Bronchial epithelial cell (primary cell): ENCODE data around the gene ARHGAP1. TPM values are rescaled to one million over a fixed set of nuclear protein-coding genes. Genes with fewer than 3 reads are reported as not detected.

Source experiments
- DNase-seq: peaks from one replicate; pipeline ENCODE4 v3.0.0-alpha.2; 2010; ENCODE audit warnings: low read depth
- FAIRE-seq: peaks from 2 replicates; lab custom pipeline; 2011; peaks lifted over from hg19 to GRCh38; lab: Jason Lieb, UNC
- H3K27me3 ChIP-seq: 2 replicates; pipeline ENCODE4 v1.5.1; 2011; ENCODE audit warnings: low read length; ENCODE audit not compliant: control insufficient read depth, insufficient read depth
- H3K36me3 ChIP-seq: 2 replicates; pipeline ENCODE4 v1.5.1; 2011; ENCODE audit warnings: low read length; ENCODE audit not compliant: control insufficient read depth, insufficient read depth
- H3K4me3 ChIP-seq: 2 replicates; pipeline ENCODE4 v1.5.1; 2011; ENCODE audit warnings: mild to moderate bottlenecking, low read depth, low read length, control low read depth
- total RNA-seq: library from RNA; depleted of rRNA; stranded (reverse); fragments of >200 nt; gene quantifications from 2 replicates; pipeline ENCODE4 v1.2.1, GENCODE V29; 2014
- TF ChIP-seq, protein P1 (sequence below): IDR thresholded peaks from 2 replicates; pipeline ENCODE4 v1.5.1; 2011; ENCODE audit warnings: mild to moderate bottlenecking, moderate library complexity, low read length, control low read depth, inconsistent platforms; ENCODE audit not compliant: insufficient read depth, severe bottlenecking

The ARHGAP1 gene
- total RNA-seq, 1 donor from 2014 or later, result 15.5 TPM

DNA sequence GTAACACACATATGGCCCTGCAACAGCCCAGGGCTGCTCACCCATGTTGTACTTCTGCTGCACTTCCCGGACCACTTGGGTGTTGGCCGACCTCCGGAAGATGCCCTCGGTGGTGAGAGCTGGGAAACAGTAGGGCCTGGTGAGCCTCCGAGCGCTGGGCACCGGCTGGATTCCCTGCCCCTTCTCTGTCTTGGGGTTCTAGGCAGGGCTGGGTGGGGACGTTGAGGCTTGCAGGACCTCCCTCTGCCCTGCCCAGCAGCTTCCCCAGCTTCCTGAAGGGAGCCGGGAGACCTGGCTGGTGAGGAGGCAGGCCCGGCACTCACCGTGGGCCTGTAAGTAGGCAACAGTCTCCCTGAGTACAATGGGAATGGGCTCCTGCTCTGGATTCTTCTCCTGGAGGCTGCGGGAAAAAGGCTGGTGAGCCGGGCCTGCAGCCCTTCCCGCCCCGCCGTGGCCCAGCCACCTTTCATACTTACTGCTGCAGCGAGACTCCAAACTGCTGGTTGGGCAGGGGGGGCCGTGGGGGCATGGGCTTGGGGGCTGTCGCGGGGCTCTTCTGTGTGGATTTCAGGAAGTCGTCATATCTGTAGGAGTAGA is 20.2 kb downstream of the ARHGAP1 start:
- FAIRE-seq (no peak), DNase-seq (no peak)
- no peak overlapping the region for H3K4me3 ChIP-seq
- H3K36me3 ChIP-seq, result peaks cover 38% of the 10 kb centered on the region
- TF ChIP-seq, protein P1, sequence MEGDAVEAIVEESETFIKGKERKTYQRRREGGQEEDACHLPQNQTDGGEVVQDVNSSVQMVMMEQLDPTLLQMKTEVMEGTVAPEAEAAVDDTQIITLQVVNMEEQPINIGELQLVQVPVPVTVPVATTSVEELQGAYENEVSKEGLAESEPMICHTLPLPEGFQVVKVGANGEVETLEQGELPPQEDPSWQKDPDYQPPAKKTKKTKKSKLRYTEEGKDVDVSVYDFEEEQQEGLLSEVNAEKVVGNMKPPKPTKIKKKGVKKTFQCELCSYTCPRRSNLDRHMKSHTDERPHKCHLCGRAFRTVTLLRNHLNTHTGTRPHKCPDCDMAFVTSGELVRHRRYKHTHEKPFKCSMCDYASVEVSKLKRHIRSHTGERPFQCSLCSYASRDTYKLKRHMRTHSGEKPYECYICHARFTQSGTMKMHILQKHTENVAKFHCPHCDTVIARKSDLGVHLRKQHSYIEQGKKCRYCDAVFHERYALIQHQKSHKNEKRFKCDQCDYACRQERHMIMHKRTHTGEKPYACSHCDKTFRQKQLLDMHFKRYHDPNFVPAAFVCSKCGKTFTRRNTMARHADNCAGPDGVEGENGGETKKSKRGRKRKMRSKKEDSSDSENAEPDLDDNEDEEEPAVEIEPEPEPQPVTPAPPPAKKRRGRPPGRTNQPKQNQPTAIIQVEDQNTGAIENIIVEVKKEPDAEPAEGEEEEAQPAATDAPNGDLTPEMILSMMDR, result no peak
- no peaks in the 10 kb centered on the region for H3K27me3 ChIP-seq

- TF ChIP-seq, protein P1, result no peak
- no peak for DNase-seq
- FAIRE-seq, result no peak
- Histone ChIP-seq H3K27me3 (no peaks in the 10 kb centered on the region), H3K36me3 (peaks cover 38% of the 10 kb centered on the region), H3K4me3 (no peak overlapping the region)
Observed at GRCh38 chr11:46679241-46680163, 20.9 kb downstream of the ARHGAP1 start.

DNA sequence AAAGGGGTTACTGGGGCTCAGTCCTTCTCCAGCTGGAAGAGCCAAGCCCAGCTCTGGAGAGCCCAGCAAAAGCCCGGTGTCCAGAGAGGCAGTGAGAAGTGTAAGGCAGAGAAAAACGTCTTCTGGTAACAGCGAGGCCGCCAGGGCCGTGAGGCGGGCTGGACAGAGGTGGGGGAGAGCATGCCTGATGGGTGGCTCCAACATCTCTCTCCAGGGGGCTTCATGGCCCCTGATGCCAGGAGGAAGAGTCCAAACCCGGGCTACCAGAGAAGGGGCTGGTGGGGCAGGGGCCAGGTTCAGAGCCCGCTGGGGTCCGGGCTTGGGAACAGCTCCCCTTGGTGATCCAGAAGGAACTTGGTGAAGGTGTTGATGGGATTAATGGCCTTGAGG is 21.7 kb downstream of the ARHGAP1 start:
- Histone ChIP-seq H3K36me3 (peaks cover 37% of the 10 kb centered on the region), H3K27me3 (no peaks in the 10 kb centered on the region), H3K4me3 (no peak overlapping the region)
- DNase-seq (no peak), FAIRE-seq (no peak)
- TF ChIP-seq, protein P1, result no peak

DNA sequence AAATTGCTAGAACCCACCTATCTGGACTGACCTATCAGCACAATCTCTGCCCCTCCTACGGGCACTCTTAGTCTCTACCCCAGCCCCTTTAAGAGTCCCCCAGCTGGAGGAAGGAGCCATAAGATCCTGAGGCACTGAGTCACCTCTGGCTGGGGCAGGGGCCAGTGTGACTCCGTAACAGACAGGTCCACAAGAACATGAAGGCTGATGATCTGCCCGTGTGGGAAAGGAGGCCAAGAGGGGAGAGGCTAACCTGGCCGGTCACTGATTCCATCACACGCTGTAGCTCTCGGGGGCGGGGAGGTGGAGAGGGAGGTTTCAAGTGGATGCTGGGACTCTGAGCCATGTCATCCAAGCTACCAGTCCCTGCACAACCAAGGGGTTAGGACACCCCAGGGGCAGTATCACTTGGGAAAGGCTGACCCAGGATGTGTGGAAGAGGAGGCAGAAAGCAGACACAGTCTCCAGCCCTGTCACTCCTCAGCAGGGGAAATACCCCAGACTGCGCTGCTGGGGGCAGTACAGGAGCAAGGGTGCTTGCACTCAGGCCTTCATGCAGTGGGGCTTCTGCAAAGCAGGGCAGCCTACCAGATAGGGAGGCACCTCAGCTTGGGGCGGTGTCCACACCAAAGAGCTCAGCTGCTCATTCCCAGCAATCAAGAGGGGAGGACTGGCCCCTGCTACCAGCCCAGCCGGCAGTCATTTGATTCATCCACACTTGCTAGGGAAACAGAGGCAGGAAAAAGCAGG is 22.3 kb downstream of the ARHGAP1 start:
- TF ChIP-seq, protein P1, result no peak
- no peaks in the 10 kb centered on the region for H3K27me3 ChIP-seq
- FAIRE-seq (no peak), DNase-seq (no peak)
- peaks cover 35% of the 10 kb centered on the region for H3K36me3 ChIP-seq
- H3K4me3 ChIP-seq, result no peak overlapping the region

- no peak overlapping the region for H3K4me3 ChIP-seq
- TF ChIP-seq, protein P1, result no peak
- FAIRE-seq (no peak), DNase-seq (no peak)
- no peaks in the 10 kb centered on the region for H3K27me3 ChIP-seq
- H3K36me3 ChIP-seq, result peaks cover 37% of the 10 kb centered on the region
Observed at GRCh38 chr11:46677169-46677568, 23.2 kb downstream of the ARHGAP1 start.
